ENCODE measurements around the gene ZBTB7C.

DNA sequence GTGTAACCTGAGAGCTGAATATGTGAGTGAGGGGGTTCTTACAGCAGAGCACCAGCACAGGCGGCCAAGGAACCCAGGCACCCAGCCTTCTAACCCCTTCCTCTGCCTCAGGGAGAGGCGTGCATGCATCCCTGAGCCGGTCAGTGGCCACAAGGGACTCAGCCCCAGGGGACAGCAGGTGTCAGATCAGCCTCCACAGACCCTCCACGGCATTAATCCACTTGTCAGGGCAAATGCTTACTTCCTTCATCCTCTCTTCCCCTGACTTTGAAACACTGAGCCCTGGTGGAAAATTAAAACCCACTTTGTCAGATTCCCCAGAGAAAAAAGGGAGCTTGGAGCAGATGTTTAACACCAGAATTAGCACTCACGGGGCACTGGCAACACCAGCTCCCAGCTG is 418.2 kb downstream of the ZBTB7C start:
- no peak for TF ChIP-seq POLR2A (IDR thresholded peaks at IDR 0.05; ENCODE audit: control extremely low read depth in 1 of 2, low read depth in 2 of 2, low read length in 2 of 2)
- no peak for TF ChIP-seq RAD21 (IDR thresholded peaks at IDR 0.05 in 1 of 2, conservative IDR thresholded peaks at IDR 0.05 in 1 of 2; ENCODE audit: low read depth in 2 of 2, low read length in 2 of 2)
- TF ChIP-seq, protein P1, sequence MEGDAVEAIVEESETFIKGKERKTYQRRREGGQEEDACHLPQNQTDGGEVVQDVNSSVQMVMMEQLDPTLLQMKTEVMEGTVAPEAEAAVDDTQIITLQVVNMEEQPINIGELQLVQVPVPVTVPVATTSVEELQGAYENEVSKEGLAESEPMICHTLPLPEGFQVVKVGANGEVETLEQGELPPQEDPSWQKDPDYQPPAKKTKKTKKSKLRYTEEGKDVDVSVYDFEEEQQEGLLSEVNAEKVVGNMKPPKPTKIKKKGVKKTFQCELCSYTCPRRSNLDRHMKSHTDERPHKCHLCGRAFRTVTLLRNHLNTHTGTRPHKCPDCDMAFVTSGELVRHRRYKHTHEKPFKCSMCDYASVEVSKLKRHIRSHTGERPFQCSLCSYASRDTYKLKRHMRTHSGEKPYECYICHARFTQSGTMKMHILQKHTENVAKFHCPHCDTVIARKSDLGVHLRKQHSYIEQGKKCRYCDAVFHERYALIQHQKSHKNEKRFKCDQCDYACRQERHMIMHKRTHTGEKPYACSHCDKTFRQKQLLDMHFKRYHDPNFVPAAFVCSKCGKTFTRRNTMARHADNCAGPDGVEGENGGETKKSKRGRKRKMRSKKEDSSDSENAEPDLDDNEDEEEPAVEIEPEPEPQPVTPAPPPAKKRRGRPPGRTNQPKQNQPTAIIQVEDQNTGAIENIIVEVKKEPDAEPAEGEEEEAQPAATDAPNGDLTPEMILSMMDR (IDR thresholded peaks at IDR 0.05; ENCODE audit: control extremely low read depth in 1 of 3, insufficient read depth in 1 of 3, low read depth in 1 of 3, low read length in 3 of 3): no peak
- no peak for TF ChIP-seq SP1 (IDR thresholded peaks at IDR 0.05; ENCODE audit: low read depth, low read length)
- no peak for TF ChIP-seq MAFK (IDR thresholded peaks at IDR 0.05; ENCODE audit: low read depth, low read length)
- no peak for TF ChIP-seq EZH2 (IDR thresholded peaks at IDR 0.05; ENCODE audit: low read depth, low read length, severe bottlenecking)
- no peak for TF ChIP-seq EP300 (IDR thresholded peaks at IDR 0.05; ENCODE audit: borderline replicate concordance in 1 of 2, low read depth in 2 of 2, low read length in 2 of 2)
- no peak for TF ChIP-seq RXRA (IDR thresholded peaks at IDR 0.05; ENCODE audit: insufficient read depth, low read depth, low read length)
- TF ChIP-seq POLR2AphosphoS5 (IDR thresholded peaks at IDR 0.05; ENCODE audit: low read depth, low read length): no peak
- no peak for TF ChIP-seq SIN3A (conservative IDR thresholded peaks at IDR 0.05 in 1 of 2, IDR thresholded peaks at IDR 0.05 in 1 of 2; ENCODE audit: low read depth in 1 of 2, low read length in 2 of 2)
- TF ChIP-seq NRF1 (IDR thresholded peaks at IDR 0.05; ENCODE audit: low read depth, low read length): no peak
- TF ChIP-seq TAF1 (IDR thresholded peaks at IDR 0.05; ENCODE audit: low read depth, low read length): no peak
